Panc1 (cell line): Measurements from ENCODE around the gene IDI2.

ENCODE experiments used
- CTCF ChIP-seq: fragments of 450-650 bp; IDR thresholded peaks from 2 replicates; pipeline ENCODE4 v1.5.1; 2017; ENCODE audit warnings: mild to moderate bottlenecking
- SIN3A ChIP-seq: IDR thresholded peaks from 2 replicates; pipeline ENCODE4 v1.6.1; 2012; ENCODE audit warnings: low read depth, mild to moderate bottlenecking, low read length, moderate library complexity, borderline replicate concordance; ENCODE audit not compliant: insufficient read depth
- TCF7L2 ChIP-seq: IDR thresholded peaks from 2 replicates; pipeline ENCODE4 v1.6.1; 2011; ENCODE audit warnings: mild to moderate bottlenecking, low read depth, low read length, inconsistent platforms

GRCh38 chr10:987870-988666 lies 37.6 kb downstream of the IDI2 start, which contains the start of gene GTPBP4:
- TF ChIP-seq CTCF (no peak; the same call in 1 of the 2 replicates), TCF7L2 (peak; percentile 77), SIN3A (peak; percentile 80; the same call in 1 of the 2 replicates)
